Measurements from ENCODE around the gene CDC7.

GRCh38 chr1:91552091-91552490 is 51.4 kb downstream of the CDC7 start:
- TF ChIP-seq SUZ12 (IDR thresholded peaks at IDR 0.05; ENCODE audit: extremely low read depth, insufficient read depth, insufficient read length): no peak
- no peak for TF ChIP-seq ZNF274 (IDR thresholded peaks at IDR 0.05; ENCODE audit: low read depth, low read length)
- TF ChIP-seq YY1 (IDR thresholded peaks at IDR 0.05; ENCODE audit: insufficient read depth, insufficient read length): no peak

Measured in NT2/D1 (cell line).